Measurements from ENCODE around the gene ASXL1. TPM values are rescaled to one million over a fixed set of nuclear protein-coding genes. Genes with fewer than 3 reads are reported as not detected.
"Not testable (repeated sequence)": the region's sequence is repeated elsewhere in the genome, so short reads cannot be mapped to it uniquely, and the experiment has no call there.

Gene ASXL1
- total RNA-seq, 1 donor from 2014 or later: 71.9 TPM

DNA sequence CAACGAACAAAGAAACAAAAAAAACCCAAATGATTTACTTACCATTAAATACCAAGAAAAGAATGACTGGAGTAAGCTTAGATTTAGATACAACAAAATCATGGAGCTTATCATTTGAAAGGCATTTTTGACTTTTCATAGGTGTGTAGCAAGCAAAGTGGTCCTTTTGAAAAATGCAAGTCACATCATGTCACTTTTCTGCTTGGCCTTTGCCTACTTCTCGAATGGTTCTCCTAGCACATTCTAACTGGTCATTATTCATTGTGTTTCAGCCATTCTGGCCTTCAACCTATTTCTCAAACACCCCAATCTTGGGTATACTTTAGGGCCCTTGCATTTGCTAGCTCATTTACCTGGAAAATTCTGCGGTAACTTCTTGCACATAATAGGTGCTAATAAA lies 22.6 kb downstream of the ASXL1 start:
- TF ChIP-seq, protein P1, sequence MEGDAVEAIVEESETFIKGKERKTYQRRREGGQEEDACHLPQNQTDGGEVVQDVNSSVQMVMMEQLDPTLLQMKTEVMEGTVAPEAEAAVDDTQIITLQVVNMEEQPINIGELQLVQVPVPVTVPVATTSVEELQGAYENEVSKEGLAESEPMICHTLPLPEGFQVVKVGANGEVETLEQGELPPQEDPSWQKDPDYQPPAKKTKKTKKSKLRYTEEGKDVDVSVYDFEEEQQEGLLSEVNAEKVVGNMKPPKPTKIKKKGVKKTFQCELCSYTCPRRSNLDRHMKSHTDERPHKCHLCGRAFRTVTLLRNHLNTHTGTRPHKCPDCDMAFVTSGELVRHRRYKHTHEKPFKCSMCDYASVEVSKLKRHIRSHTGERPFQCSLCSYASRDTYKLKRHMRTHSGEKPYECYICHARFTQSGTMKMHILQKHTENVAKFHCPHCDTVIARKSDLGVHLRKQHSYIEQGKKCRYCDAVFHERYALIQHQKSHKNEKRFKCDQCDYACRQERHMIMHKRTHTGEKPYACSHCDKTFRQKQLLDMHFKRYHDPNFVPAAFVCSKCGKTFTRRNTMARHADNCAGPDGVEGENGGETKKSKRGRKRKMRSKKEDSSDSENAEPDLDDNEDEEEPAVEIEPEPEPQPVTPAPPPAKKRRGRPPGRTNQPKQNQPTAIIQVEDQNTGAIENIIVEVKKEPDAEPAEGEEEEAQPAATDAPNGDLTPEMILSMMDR (IDR thresholded peaks at IDR 0.05): no peak
- H3K27me3 ChIP-seq (ENCODE audit: low read depth): no peaks in the 10 kb centered on the region
- ATAC-seq (no peak), DNase-seq (no peak)
- intact Hi-C loops (cut with DNase I): no loop called here
- no peaks in the 10 kb centered on the region for H3K9me3 ChIP-seq
- H3K4me3 ChIP-seq: no peak overlapping the region
- H3K36me3 ChIP-seq: peaks cover 25% of the 10 kb centered on the region
- H3K27ac ChIP-seq: no peak overlapping the region
- H3K4me1 ChIP-seq: peaks cover 13% of the 10 kb centered on the region

DNA sequence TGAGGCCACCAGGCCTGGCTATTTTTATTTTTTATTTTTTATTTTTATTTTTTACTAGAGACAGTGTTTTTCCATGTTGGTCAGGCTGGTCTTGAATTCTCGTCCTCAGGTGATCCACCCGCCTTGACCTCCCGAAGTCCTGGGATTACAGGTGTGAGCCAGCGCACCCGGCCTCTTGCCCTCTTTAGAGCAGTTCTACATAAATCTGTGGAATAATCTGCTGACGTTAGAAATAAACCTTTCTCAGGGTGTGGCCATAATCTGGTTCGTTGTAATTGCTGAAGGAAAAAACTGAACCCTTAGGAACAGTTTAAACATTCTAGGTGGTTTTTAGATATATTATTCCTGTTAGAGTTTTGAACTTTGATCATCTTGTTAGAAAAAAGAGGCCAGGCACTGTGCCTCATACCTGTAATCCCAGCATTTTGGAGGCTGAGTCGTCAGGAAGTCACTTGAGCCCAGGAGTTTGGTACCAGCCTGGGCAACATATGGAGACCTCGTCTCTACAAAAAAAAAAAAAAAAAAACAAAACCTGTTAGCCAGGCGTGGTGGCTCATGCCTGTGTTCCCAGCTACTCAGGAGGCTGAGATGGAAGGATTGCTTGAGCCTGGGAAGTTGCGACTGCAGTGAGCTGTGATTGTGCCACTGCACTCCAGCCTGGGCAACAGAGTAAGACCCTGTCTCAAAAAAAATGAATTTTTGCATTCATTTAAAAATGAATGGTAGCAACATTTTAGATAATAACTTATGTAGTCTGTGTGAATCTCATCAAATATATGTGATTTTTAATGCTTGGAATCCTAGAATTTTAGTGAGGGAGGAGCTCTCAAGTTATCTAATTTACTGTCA lies 24.2 kb downstream of the ASXL1 start:
- intact Hi-C loops (cut with DNase I): no loop called here
- ATAC-seq (no peak), DNase-seq (no peak)
- no peak overlapping the region for H3K4me3 ChIP-seq
- peaks cover 15% of the 10 kb centered on the region for H3K36me3 ChIP-seq
- H3K9me3 ChIP-seq: no peaks in the 10 kb centered on the region
- H3K27me3 ChIP-seq (ENCODE audit: low read depth): no peaks in the 10 kb centered on the region
- TF ChIP-seq, protein P1 (IDR thresholded peaks at IDR 0.05): no peak
- H3K4me1 ChIP-seq: peaks cover 27% of the 10 kb centered on the region
- no peak overlapping the region for H3K27ac ChIP-seq

DNA sequence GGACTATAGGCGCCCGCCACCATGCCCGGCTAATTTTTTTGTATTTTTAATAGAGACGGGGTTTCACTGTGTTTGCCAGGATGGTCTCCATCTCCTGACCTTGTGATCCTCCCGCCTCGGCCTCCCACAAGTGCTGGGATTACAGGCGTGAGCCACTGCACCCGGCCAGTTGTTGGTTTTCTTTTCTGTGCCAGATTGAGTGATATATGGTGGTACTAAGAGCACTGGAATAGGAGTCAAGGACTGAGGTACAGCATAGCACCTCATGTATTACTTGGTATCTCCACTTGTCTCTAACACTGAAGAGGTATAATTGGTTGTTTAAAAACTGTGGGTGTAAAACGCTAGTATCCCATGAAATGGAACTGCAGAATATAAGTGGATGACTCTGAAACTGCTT lies 25.3 kb downstream of the ASXL1 start:
- intact Hi-C loops (cut with DNase I); ATAC-seq; H3K27ac ChIP-seq; H3K9me3 ChIP-seq; DNase-seq; H3K27me3 ChIP-seq (ENCODE audit: low read depth); H3K4me3 ChIP-seq: not testable (repeated sequence)
- Histone ChIP-seq H3K36me3 (peaks cover 10% of the 10 kb centered on the region), H3K4me1 (peaks cover 27% of the 10 kb centered on the region)

DNA sequence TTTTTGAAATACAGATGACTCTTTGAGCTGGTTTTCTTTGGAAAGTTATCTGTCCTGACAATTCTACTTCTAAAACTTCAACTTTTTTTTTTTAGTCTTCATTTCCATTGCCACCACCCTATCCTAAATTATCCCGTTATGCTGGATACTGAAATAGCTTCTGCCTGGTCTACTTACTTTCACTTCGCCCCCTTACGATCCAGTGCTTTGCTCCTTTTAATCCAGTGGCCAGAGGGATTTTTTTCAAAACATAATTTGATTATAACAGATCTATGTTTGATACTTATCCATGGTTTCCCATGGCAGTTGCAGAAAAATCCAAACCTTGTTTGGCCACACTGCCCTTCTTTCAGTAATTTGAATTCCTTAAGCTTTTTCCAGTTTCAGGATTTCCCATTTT lies 27.4 kb downstream of the ASXL1 start:
- peaks cover 27% of the 10 kb centered on the region for H3K4me1 ChIP-seq
- intact Hi-C loops (cut with DNase I): no loop called here
- ATAC-seq (no peak), DNase-seq (no peak)
- no peak overlapping the region for H3K27ac ChIP-seq
- TF ChIP-seq, protein P1 (IDR thresholded peaks at IDR 0.05): no peak
- H3K9me3 ChIP-seq: no peaks in the 10 kb centered on the region
- no peaks in the 10 kb centered on the region for H3K27me3 ChIP-seq (ENCODE audit: low read depth)
- H3K36me3 ChIP-seq: peaks cover 7% of the 10 kb centered on the region
- no peak overlapping the region for H3K4me3 ChIP-seq

DNA sequence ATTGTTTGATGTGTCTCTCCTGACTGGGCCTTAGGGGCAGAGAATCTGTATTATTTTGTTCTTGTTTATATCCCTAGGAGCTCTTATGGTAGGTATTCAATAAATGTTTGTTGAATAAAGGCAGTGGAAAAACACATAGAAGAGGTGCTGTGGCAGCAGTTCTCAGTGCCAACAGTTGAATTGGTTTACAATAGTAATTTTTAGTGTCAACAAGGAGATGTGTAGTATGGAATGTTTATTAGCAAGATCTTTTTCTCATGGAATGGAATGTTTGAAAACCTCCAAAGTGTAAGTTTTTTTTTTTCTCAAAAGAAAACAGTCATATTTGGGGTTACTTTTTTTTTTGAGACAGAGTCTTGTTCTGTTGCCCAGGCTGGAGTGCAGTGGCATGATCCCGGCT lies 28.0 kb downstream of the ASXL1 start:
- no peak overlapping the region for H3K4me3 ChIP-seq

DNA sequence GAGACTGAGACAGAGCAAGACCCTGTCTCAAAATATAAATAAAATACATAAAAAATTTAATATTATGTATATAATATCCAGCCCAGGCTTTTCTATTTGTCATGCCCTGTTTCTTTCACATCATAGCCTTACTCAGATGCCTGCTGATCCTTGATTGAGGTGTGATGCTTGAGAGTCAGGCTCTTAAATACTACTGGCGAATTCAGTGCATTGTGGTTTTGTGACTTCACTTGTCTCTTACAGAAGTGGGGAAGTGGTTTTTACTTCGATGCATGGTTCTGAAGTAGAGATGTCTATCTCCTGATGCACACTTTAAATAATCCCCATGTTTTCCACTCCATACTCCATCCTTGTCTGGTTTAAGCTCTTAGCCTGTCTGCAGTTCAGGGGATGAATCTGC lies 29.1 kb downstream of the ASXL1 start:
- Histone ChIP-seq H3K27ac (no peak overlapping the region), H3K9me3 (no peaks in the 10 kb centered on the region), H3K27me3 (ENCODE audit: low read depth) (no peaks in the 10 kb centered on the region), H3K4me3 (no peak overlapping the region), H3K4me1 (peaks cover 27% of the 10 kb centered on the region), H3K36me3 (peaks cover 14% of the 10 kb centered on the region)
- TF ChIP-seq, protein P1 (IDR thresholded peaks at IDR 0.05): no peak
- ATAC-seq (no peak), DNase-seq (no peak)
- intact Hi-C loops (cut with DNase I): no loop called here

More for the DNA sequence above, 28.0 kb downstream of the ASXL1 start:
- ATAC-seq (no peak), DNase-seq (no peak)
- Histone ChIP-seq H3K27ac (no peak overlapping the region), H3K36me3 (peaks cover 6% of the 10 kb centered on the region), H3K27me3 (ENCODE audit: low read depth) (no peaks in the 10 kb centered on the region), H3K4me1 (peaks cover 27% of the 10 kb centered on the region), H3K9me3 (no peaks in the 10 kb centered on the region)
- TF ChIP-seq, protein P1 (IDR thresholded peaks at IDR 0.05): no peak
- intact Hi-C loops (cut with DNase I): no loop called here
